PC-3 (cell line): Measurements from ENCODE around the gene NDUFV3. TPM values are rescaled to one million over a fixed set of nuclear protein-coding genes. Genes with fewer than 3 reads are reported as not detected.
"Not testable (repeated sequence)": the region's sequence is repeated elsewhere in the genome, so short reads cannot be mapped to it uniquely, and the experiment has no call there.

ENCODE experiments used
- ATAC-seq: fragments of 200-7000 bp; cut with Tn5 transposase; 2 replicates; pipeline ENCODE4 v1.9.1; 2020; ENCODE audit warnings: mild to moderate bottlenecking, moderate library complexity
- BruUV-seq: library from RNA; stranded (reverse); fragments of 400-500 nt; replicated peaks from 2 replicates; lab custom pipeline; 2021; lab: Mats Ljungman, UMichigan
- CTCF ChIA-PET: fragments of 300-600 bp; sonication (Branson Sonifier 250); formaldehyde crosslinking; loops from one replicate; lab custom pipeline; 2022; ENCODE audit warnings: antibody characterized with exemption; lab: Charles Lee
- POLR2A ChIA-PET: fragments of 300-600 bp; sonication (Branson Sonifier 250); formaldehyde crosslinking; loops from one replicate; lab custom pipeline; 2022; ENCODE audit warnings: antibody characterized with exemption; ENCODE audit not compliant: unreplicated experiment; lab: Charles Lee
- DNase-seq: peaks from one replicate; pipeline ENCODE4 v3.0.0-alpha.2; 2015
- H2AFZ ChIP-seq: fragments of 300-600 bp; sonication (generic); 2 replicates; pipeline ENCODE4 v1.6.0; 2016; ENCODE audit warnings: antibody characterized with exemption, low read length
- H3F3A ChIP-seq: fragments of 300-600 bp; sonication (generic); one replicate; pipeline ENCODE4 v1.6.0; 2017; ENCODE audit warnings: antibody characterized with exemption, low read length, control low read depth, mild to moderate bottlenecking; ENCODE audit not compliant: unreplicated experiment
- H3K27ac ChIP-seq: fragments of 300-600 bp; sonication (generic); 2 replicates; pipeline ENCODE4 v1.5.1; 2016; ENCODE audit warnings: mild to moderate bottlenecking, low read length
- H3K27me3 ChIP-seq: fragments of 300-600 bp; sonication (generic); 2 replicates; pipeline ENCODE4 v1.6.1; 2016; ENCODE audit warnings: low read length, mixed read lengths
- H3K36me3 ChIP-seq: fragments of 300-600 bp; sonication (generic); 2 replicates; pipeline ENCODE4 v1.6.1; 2016; ENCODE audit warnings: low read depth, mixed run types, low read length, mixed read lengths
- H3K4me1 ChIP-seq: fragments of 300-600 bp; sonication (generic); 2 replicates; pipeline ENCODE4 v1.5.1; 2016; ENCODE audit warnings: low read length; ENCODE audit not compliant: insufficient read depth
- H3K4me2 ChIP-seq: fragments of 300-600 bp; sonication (generic); 2 replicates; pipeline ENCODE4 v1.6.0; 2016; ENCODE audit warnings: low read length
- H3K4me3 ChIP-seq: fragments of 300-600 bp; sonication (generic); 2 replicates; pipeline ENCODE4 v1.5.1; 2016; ENCODE audit warnings: mild to moderate bottlenecking, low read length, mixed read lengths
- H3K79me2 ChIP-seq: fragments of 300-600 bp; sonication (generic); 2 replicates; pipeline ENCODE4 v1.6.1; 2017; ENCODE audit warnings: low read length, mixed read lengths
- H3K9ac ChIP-seq: fragments of 300-600 bp; sonication (generic); 2 replicates; pipeline ENCODE4 v1.6.0; 2016; ENCODE audit warnings: mild to moderate bottlenecking, low read length
- H3K9me2 ChIP-seq: fragments of 300-600 bp; sonication (generic); replicated peaks from 2 replicates; pipeline ENCODE4 v1.6.1; 2016; ENCODE audit warnings: mixed run types, low read length, mixed read lengths
- H3K9me3 ChIP-seq: fragments of 300-600 bp; sonication (generic); 2 replicates; pipeline ENCODE4 v1.6.1; 2016; ENCODE audit warnings: low read length, mixed read lengths
- H4K20me1 ChIP-seq: fragments of 300-600 bp; sonication (generic); 2 replicates; pipeline ENCODE4 v1.6.1; 2016; ENCODE audit warnings: low read length, mixed read lengths
- EZH2 ChIP-seq: fragments of 300-600 bp; sonication (generic); IDR thresholded peaks from one replicate; pipeline ENCODE4 v1.6.1; 2017; ENCODE audit warnings: antibody characterized with exemption, mild to moderate bottlenecking, low read length; ENCODE audit not compliant: unreplicated experiment
- EZH2phosphoT487 ChIP-seq: fragments of 300-600 bp; sonication (generic); IDR thresholded peaks from 2 replicates; pipeline ENCODE4 v1.6.1; 2018; ENCODE audit warnings: mild to moderate bottlenecking, antibody characterized with exemption, low read length, borderline replicate concordance
- intact Hi-C: fragments of 100-400 bp; cut with micrococcal nuclease; formaldehyde crosslinking; loops from 2 replicates; pipeline ENCODE4 v1.9.0; 2023
- total RNA-seq: library from RNA; depleted of rRNA; stranded (reverse); fragments of >200 nt; gene quantifications from 2 replicates; pipeline ENCODE4 v1.2.3, GENCODE V29; 2014
- TF ChIP-seq, protein P1 (sequence below): fragments of 300-600 bp; sonication (generic); conservative IDR thresholded peaks from 2 replicates; pipeline ENCODE4 v1.5.1; 2017; ENCODE audit warnings: antibody characterized with exemption, low read depth, mild to moderate bottlenecking, low read length

The NDUFV3 gene
- total RNA-seq, 1 experiment from 2014 or later: 61.6 TPM

DNA sequence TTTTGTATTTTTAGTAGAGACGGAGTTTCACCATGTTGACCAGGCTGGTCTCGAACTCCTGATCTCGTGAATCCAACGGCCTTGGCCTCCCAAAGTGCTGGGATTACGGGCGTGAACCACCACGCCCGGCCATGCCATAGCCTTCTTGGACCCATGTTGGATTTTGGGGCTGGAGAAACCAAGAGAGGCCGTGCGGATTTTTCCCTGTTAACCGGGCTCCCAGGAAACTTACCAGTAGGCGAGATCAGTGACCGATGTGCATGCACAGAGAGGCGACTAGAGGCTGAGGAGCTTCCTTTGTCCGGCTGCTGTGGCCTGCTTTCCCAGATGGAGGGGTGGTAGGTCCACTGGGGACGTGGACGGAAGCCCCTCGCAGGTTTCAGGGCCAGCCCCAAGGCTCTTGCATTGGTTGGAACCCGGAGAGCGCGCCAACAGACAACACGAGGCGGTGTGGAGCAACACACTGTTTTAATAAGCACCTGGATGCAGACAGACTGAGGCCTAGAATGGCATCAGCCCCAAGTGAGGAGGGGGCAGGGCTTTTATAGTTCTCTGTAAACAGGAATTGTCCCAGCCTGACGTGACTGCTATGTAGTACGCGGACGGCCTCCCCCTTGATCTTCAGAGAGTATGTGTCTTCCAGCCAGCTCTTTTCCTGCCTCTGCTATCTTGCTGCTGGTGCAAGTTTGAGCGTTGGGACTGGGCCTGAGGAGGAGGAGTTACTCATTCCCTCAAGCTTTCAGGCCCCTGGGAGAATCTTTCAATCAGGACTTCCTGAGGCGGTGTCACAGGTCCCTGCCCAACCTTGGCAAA is 32.2 kb downstream of the NDUFV3 start, which contains the start of gene ERVH48-1:
TSS of gene ERVH48-1 (minus strand) at position 517 of the 813 bp plus-strand sequence. CDS start 6,624 bp downstream, outside the sequence.
- Histone ChIP-seq H3F3A (no peaks in the 10 kb centered on the region), H3K9me3 (no peaks in the 10 kb centered on the region), H3K4me2 (no peak within 1 kb of the TSS), H3K27ac (no peak within 1 kb of the TSS), H3K4me1 (peaks cover 8% of the 10 kb centered on the region), H3K27me3 (no peaks in the 10 kb centered on the region), H3K4me3 (no peak within 1 kb of the TSS), H2AFZ (no peak within 1 kb of the TSS), H3K9ac (no peak within 1 kb of the TSS), H3K36me3 (no peaks in the 10 kb centered on the region), H3K79me2 (no peaks in the 10 kb centered on the region), H3K9me2 (no peaks in the 10 kb centered on the region), H4K20me1 (no peaks in the 10 kb centered on the region)
- DNase-seq (no peak), ATAC-seq (no peak)
- intact Hi-C loops: loop anchor here (10.0 kb wide), 1 partner anchor 49 kb away; the partner anchor contains the start of gene PKNOX1
- CTCF ChIA-PET: no interaction called here
- POLR2A ChIA-PET: no interaction called here
- no TSS peak for BruUV-seq
- TF ChIP-seq EZH2 (no peak), EZH2phosphoT487 (no peak)
- TF ChIP-seq, protein P1, sequence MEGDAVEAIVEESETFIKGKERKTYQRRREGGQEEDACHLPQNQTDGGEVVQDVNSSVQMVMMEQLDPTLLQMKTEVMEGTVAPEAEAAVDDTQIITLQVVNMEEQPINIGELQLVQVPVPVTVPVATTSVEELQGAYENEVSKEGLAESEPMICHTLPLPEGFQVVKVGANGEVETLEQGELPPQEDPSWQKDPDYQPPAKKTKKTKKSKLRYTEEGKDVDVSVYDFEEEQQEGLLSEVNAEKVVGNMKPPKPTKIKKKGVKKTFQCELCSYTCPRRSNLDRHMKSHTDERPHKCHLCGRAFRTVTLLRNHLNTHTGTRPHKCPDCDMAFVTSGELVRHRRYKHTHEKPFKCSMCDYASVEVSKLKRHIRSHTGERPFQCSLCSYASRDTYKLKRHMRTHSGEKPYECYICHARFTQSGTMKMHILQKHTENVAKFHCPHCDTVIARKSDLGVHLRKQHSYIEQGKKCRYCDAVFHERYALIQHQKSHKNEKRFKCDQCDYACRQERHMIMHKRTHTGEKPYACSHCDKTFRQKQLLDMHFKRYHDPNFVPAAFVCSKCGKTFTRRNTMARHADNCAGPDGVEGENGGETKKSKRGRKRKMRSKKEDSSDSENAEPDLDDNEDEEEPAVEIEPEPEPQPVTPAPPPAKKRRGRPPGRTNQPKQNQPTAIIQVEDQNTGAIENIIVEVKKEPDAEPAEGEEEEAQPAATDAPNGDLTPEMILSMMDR: no peak

DNA sequence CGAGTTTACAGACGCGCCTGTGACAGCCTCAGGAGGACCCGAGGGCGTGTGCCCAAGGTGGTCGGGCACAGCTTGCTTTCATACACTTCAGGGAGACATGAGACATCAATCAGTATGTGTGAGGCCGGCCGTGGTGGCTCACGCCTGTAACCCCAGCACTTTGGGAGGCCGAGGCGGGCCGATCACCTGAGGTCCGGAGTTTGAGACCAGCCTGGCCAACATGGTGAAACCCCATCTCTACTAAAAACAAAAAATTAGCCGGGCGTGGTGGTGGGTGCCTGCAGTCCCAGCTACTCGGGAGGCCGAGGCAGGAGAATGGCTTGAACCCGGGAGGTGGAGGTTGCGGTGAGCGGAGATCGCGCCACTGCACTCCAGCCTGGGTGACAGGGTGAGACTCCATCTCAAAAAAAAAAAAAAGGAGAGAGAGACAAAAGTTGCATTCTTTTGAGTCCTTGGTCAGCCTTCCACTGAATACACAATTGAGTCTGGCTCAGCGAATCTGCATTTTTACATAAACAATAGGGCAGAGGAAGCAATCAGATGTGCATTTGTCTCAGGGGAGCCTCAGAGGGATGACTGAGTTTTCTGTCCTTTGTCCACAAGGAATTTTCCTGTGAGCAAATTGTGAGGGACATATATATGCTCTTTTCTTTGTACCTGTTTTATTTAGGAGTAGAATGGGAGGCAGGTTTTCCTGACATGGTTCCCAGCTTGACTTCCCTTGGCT is 34.5 kb downstream of the NDUFV3 start:
- H3K4me2 ChIP-seq, ATAC-seq, H3K9me3 ChIP-seq, H3K4me3 ChIP-seq, CTCF ChIA-PET, H3K9ac ChIP-seq, H2AFZ ChIP-seq, H4K20me1 ChIP-seq, BruUV-seq, H3K9me2 ChIP-seq, H3K4me1 ChIP-seq, H3K27ac ChIP-seq, H3K79me2 ChIP-seq, H3F3A ChIP-seq, POLR2A ChIA-PET, H3K36me3 ChIP-seq, DNase-seq, H3K27me3 ChIP-seq: not testable (repeated sequence)
- intact Hi-C loops: loop anchor here (10.0 kb wide), 1 partner anchor 47 kb away; the partner anchor contains the start of gene PKNOX1

DNA sequence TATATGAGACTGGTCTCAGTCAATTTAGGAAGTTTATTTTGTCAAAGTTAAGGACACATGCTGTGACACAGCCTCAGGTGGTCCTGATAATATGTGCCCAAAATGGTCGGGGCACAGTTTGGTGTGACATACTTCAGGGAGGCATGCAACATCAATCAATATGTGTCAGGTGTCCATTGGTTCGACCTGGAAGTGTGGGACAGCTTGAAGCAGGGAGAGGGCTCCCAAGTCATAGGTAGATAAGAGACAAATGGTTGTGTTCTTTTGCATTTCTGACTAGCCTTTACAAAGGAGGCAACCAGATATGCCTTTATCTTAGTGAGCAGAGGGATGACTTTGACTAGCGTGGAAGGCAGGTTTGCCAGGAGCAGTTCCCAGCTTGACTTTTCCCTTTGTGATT is 36.9 kb downstream of the NDUFV3 start:
- BruUV-seq: no TSS peak
- Histone ChIP-seq H4K20me1 (no peaks in the 10 kb centered on the region), H3K9me2 (no peaks in the 10 kb centered on the region), H3K4me3 (no peak overlapping the region), H3K27ac (no peak overlapping the region), H3K4me1 (no peaks in the 10 kb centered on the region), H3K9ac (no peak overlapping the region), H3K36me3 (no peaks in the 10 kb centered on the region), H3K4me2 (no peak overlapping the region), H3F3A (no peaks in the 10 kb centered on the region), H3K79me2 (no peaks in the 10 kb centered on the region), H3K9me3 (no peaks in the 10 kb centered on the region), H3K27me3 (no peaks in the 10 kb centered on the region), H2AFZ (no peak overlapping the region)
- ATAC-seq: no peak
- ChIA-PET CTCF (no interaction called here), POLR2A (no interaction called here)
- intact Hi-C loops: loop anchor here (10.0 kb wide), 1 partner anchor 45 kb away; the partner anchor contains the start of gene PKNOX1
- DNase-seq: no peak
- TF ChIP-seq EZH2phosphoT487: no peak
- TF ChIP-seq EZH2: no peak
- TF ChIP-seq, protein P1: no peak
